ENCODE measurements around the gene FOXP3. TPM values are rescaled to one million over a fixed set of nuclear protein-coding genes. Genes with fewer than 3 reads are reported as not detected.

Gene FOXP3
- total and polyA plus RNA-seq, 2 donors (not counting 3 experiments of a cell fraction or from before 2014, with no cell fraction given), result 0.06 TPM; not detected in 1

- FAIRE-seq (no peak), DNase-seq (ENCODE audit: low read depth, low spot score) (no peak)
- POLR2A ChIA-PET, result no interaction called here
- Histone ChIP-seq H3K4me1 (ENCODE audit: control insufficient read depth, extremely low read depth, insufficient read depth, low read length) (no peaks in the 10 kb centered on the region), H3K27ac (ENCODE audit: insufficient read depth, low read depth, low read length) (no peak overlapping the region), H3K27me3 (ENCODE audit: control insufficient read depth in 2 of 2, insufficient read depth in 2 of 2, low read length in 2 of 2) (no peaks in the 10 kb centered on the region), H2AFZ (ENCODE audit: low read depth, low read length) (no peak overlapping the region), H3K36me3 (ENCODE audit: control insufficient read depth in 2 of 2, extremely low read depth in 1 of 2, insufficient read depth in 2 of 2, low read length in 2 of 2) (no peaks in the 10 kb centered on the region), H3K9me3 (replicated peaks; ENCODE audit: control insufficient read depth, insufficient read depth, low read length) (no peaks in the 10 kb centered on the region), H4K20me1 (replicated peaks; ENCODE audit: control insufficient read depth, extremely low read depth, insufficient read depth, low read length) (no peaks in the 10 kb centered on the region), H3K4me2 (ENCODE audit: insufficient read depth, low read length) (no peak overlapping the region), H3K9me1 (replicated peaks; ENCODE audit: control insufficient read depth, extremely low read depth, insufficient read depth, low read length) (no peaks in the 10 kb centered on the region), H3K79me2 (ENCODE audit: control insufficient read depth, insufficient read depth, low read length) (no peaks in the 10 kb centered on the region), H3K9ac (replicated peaks; ENCODE audit: extremely low read depth, insufficient read depth, low read length) (no peak overlapping the region), H3K4me3 (replicated peaks in 1 of 3; ENCODE audit: insufficient read depth in 1 of 3, low read depth in 1 of 3, low read length in 3 of 3) (no peak overlapping the region)
- CTCF ChIA-PET, result no interaction called here
- intact Hi-C loops (cut with micrococcal nuclease), result no loop called here
- dilution Hi-C loops (cut with MboI; ENCODE audit: extremely low pct_ligation_motif_present, low sequenced_read_pairs), result no loop called here
- TF ChIP-seq POLR2AphosphoS5 (IDR thresholded peaks at IDR 0.05; ENCODE audit: insufficient read depth, low read depth, low read length) (no peak), CTCF (IDR thresholded peaks at IDR 0.05; ENCODE audit: extremely low read depth in 1 of 2, insufficient read depth in 1 of 2, low read depth in 1 of 2, low read length in 2 of 2) (no peak), MAX (IDR thresholded peaks at IDR 0.05; ENCODE audit: insufficient read depth, insufficient read length) (no peak), POLR2A (IDR thresholded peaks at IDR 0.05; ENCODE audit: low read depth, low read length) (no peak), EZH2 (IDR thresholded peaks at IDR 0.05; ENCODE audit: borderline replicate concordance, low read depth, low read length, severe bottlenecking) (no peak), GATA2 (IDR thresholded peaks at IDR 0.05; ENCODE audit: insufficient read depth, insufficient read length, low read depth, low read length) (no peak), MYC (IDR thresholded peaks at IDR 0.05; ENCODE audit: low read depth, low read length) (no peak), FOS (IDR thresholded peaks at IDR 0.05; ENCODE audit: borderline replicate concordance, insufficient read depth, low read length) (no peak)
- BruUV-seq (replicated peaks), result no TSS peak
Measured at GRCh38 chrX:49258749-49259124, 5.8 kb downstream of the FOXP3 start.

Data from endothelial cell of umbilical vein (primary cell).